ENCODE data around the gene TMEM88. TPM values are rescaled to one million over a fixed set of nuclear protein-coding genes. Genes with fewer than 3 reads are reported as not detected.

TMEM88 gene
- total and polyA plus RNA-seq, 2 donors (not counting 1 experiment from before 2014, with no cell fraction given): 5.1 to 9.5 TPM

GRCh38 chr17:7851438-7852261, 3.2 kb upstream of the TMEM88 start:
- Histone ChIP-seq H3K4me2 (replicated peaks; ENCODE audit: low read depth, low read length, poor library complexity, severe bottlenecking) (peak overlapping the region; percentile 73), H3K4me1 (ENCODE audit: control insufficient read depth in 2 of 2, insufficient read depth in 2 of 2, low read length in 2 of 2) (peaks cover 20 to 33% of the 10 kb centered on the region in 2 donors), H3K36me3 (replicated peaks in 1 of 2; ENCODE audit: control extremely low read depth in 1 of 2, control insufficient read depth in 1 of 2, extremely low read depth in 1 of 2, insufficient read depth in 2 of 2, low read length in 1 of 2) (peaks cover 0 to 33% of the 10 kb centered on the region in 2 experiments), H3K9ac (ENCODE audit: low read length) (peak overlapping the region; percentile 56), H2AFZ (ENCODE audit: insufficient read depth, low read depth, low read length, poor library complexity, severe bottlenecking) (no peak overlapping the region), H3K27me3 (replicated peaks in 1 of 4; ENCODE audit: control extremely low read depth in 1 of 4, control insufficient read depth in 3 of 4, insufficient read depth in 4 of 4, low read length in 3 of 4) (no peaks in the 10 kb centered on the region), H4K20me1 (ENCODE audit: control insufficient read depth, insufficient read depth, low read length, poor library complexity, severe bottlenecking) (peaks cover 69% of the 10 kb centered on the region), H3K9me3 (ENCODE audit: control extremely low read depth in 1 of 3, control insufficient read depth in 2 of 3, insufficient read depth in 1 of 3, low read length in 2 of 3) (no peaks in the 10 kb centered on the region), H3K4me3 (ENCODE audit: control extremely low read depth in 1 of 5, extremely low read depth in 1 of 5, insufficient read depth in 1 of 5, low read depth in 2 of 5, low read length in 4 of 5) (peak overlapping the region in 4 of 5 experiments; percentile 28 to 50 (median 38)), H3K79me2 (ENCODE audit: control insufficient read depth, insufficient read depth, low read length) (peaks cover 16% of the 10 kb centered on the region), H3K27ac (ENCODE audit: low read length in 2 of 2) (peak overlapping the region; percentile 55 to 56)
- Mint-ChIP-seq H3K9me3 (ENCODE audit: insufficient read depth) (no peaks in the 10 kb centered on the region), H3K4me3 (peak overlapping the region; percentile 71), H3K27me3 (no peaks in the 10 kb centered on the region), H3K27ac (peak overlapping the region; percentile 82), H3K4me1 (peaks cover 24% of the 10 kb centered on the region)
- TF ChIP-seq CTCF (IDR thresholded peaks at IDR 0.05) (peak; percentile 93), EZH2 (IDR thresholded peaks at IDR 0.05; ENCODE audit: borderline replicate concordance, insufficient read depth, low read depth, low read length, poor library complexity, severe bottlenecking) (no peak)
- 18% methylated on average over 57 of the region's 60 CpGs for WGBS (ENCODE audit: insufficient coverage)
- peak; percentile 98 for DNase-seq
- CTCF ChIA-PET: interaction anchor here (0.6 to 4.0 kb wide), 13 partner anchors 9 to 209 kb away, joined by 3 to 49 read pairs (median 6); partner anchors contain the start of gene KDM6B
- peak; percentile 95 for ATAC-seq (ENCODE audit: low read depth)
- POLR2A ChIA-PET: interaction anchor here (1.2 to 1.4 kb wide), 2 partner anchors 10 to 17 kb away, joined by 4 to 12 read pairs; no protein-coding TSS in a partner anchor
- intact Hi-C loops (cut with micrococcal nuclease): loop anchor here (1.0 kb wide), 4 partner anchors 10 to 108 kb away; partner anchors contain the start of gene KDM6B

- Histone ChIP-seq H3K4me3 (ENCODE audit: control extremely low read depth in 1 of 5, extremely low read depth in 1 of 5, insufficient read depth in 1 of 5, low read depth in 2 of 5, low read length in 4 of 5) (no peak overlapping the region), H3K9ac (ENCODE audit: low read length) (no peak overlapping the region), H3K36me3 (replicated peaks in 1 of 2; ENCODE audit: control extremely low read depth in 1 of 2, control insufficient read depth in 1 of 2, extremely low read depth in 1 of 2, insufficient read depth in 2 of 2, low read length in 1 of 2) (peaks cover 0 to 27% of the 10 kb centered on the region in 2 experiments), H3K79me2 (ENCODE audit: control insufficient read depth, insufficient read depth, low read length) (peaks cover 10% of the 10 kb centered on the region), H3K4me2 (replicated peaks; ENCODE audit: low read depth, low read length, poor library complexity, severe bottlenecking) (peak overlapping the region; percentile 73), H3K4me1 (ENCODE audit: control insufficient read depth in 2 of 2, insufficient read depth in 2 of 2, low read length in 2 of 2) (peaks cover 21 to 35% of the 10 kb centered on the region in 2 donors), H4K20me1 (ENCODE audit: control insufficient read depth, insufficient read depth, low read length, poor library complexity, severe bottlenecking) (peaks cover 64% of the 10 kb centered on the region), H3K27ac (ENCODE audit: low read length in 2 of 2) (no peak overlapping the region), H3K9me3 (ENCODE audit: control extremely low read depth in 1 of 3, control insufficient read depth in 2 of 3, insufficient read depth in 1 of 3, low read length in 2 of 3) (no peaks in the 10 kb centered on the region), H2AFZ (ENCODE audit: insufficient read depth, low read depth, low read length, poor library complexity, severe bottlenecking) (no peak overlapping the region), H3K27me3 (replicated peaks in 1 of 4; ENCODE audit: control extremely low read depth in 1 of 4, control insufficient read depth in 3 of 4, insufficient read depth in 4 of 4, low read length in 3 of 4) (no peaks in the 10 kb centered on the region)
- TF ChIP-seq EZH2 (IDR thresholded peaks at IDR 0.05; ENCODE audit: borderline replicate concordance, insufficient read depth, low read depth, low read length, poor library complexity, severe bottlenecking) (no peak), CTCF (IDR thresholded peaks at IDR 0.05) (no peak)
- DNase-seq (no peak), ATAC-seq (ENCODE audit: low read depth) (no peak)
- no peaks in the 10 kb centered on the region for H3K27me3 Mint-ChIP-seq
- WGBS (ENCODE audit: insufficient coverage): 87% methylated on average over 20 of the region's 20 CpGs
- H3K4me3 Mint-ChIP-seq: peak overlapping the region; percentile 71
- ChIA-PET POLR2A (no interaction called here), CTCF (interaction anchor here (0.6 to 4.0 kb wide), 5 partner anchors 18 to 52 kb away, joined by 3 to 49 read pairs (median 4); partner anchors contain the start of gene KDM6B)
- peaks cover 22% of the 10 kb centered on the region for H3K4me1 Mint-ChIP-seq
- no peaks in the 10 kb centered on the region for H3K9me3 Mint-ChIP-seq (ENCODE audit: insufficient read depth)
- intact Hi-C loops (cut with micrococcal nuclease): no loop called here
- H3K27ac Mint-ChIP-seq: peak overlapping the region; percentile 82
These were observed 2.6 kb upstream of the TMEM88 start for GRCh38 chr17:7852262-7852670.
